ENCODE measurements around the gene SCAI. TPM values are rescaled to one million over a fixed set of nuclear protein-coding genes. Genes with fewer than 3 reads are reported as not detected.
A peak's percentile ranks its signal among the peaks of the same experiment; 100 is the strongest.

SCAI gene
- total and polyA plus RNA-seq, 2 of the 4 experiments (the other 2 are of a cell fraction): 3.6 to 14.5 TPM

DNA sequence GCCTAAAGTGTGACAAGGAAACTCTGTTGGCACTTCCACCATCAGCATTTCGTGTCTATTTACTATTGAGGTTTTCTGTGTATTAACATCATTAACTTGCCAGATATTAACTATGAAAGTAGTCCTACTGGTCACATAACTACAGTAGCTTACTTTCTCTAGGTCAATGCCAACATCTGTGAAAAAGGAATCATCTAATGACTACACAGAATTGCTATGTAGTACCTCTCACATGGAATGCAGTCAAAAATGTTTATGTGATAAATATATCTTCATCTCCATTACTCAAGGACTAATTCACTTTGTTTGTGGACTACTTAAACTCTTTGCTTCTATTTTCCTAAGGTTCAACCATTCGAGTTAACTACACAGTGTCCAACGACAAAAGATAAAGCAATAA is 2.1 kb downstream of the SCAI start:
- Histone ChIP-seq H3K18ac (ENCODE audit: low read depth, low read length) (peak overlapping the region; percentile 38; the same call in 1 of the 2 replicates), H2AK5ac (ENCODE audit: low read depth, low read length) (no peak overlapping the region), H3K27me3 (ENCODE audit: control insufficient read depth, insufficient read depth, low read length) (no peaks in the 10 kb centered on the region), H2AFZ (replicated peaks; ENCODE audit: low read length, poor library complexity) (no peak overlapping the region), H2BK20ac (ENCODE audit: low read depth, low read length) (peak overlapping the region; percentile 45; the same call in 1 of the 2 replicates), H4K8ac (ENCODE audit: low read depth in 2 of 2, low read length in 2 of 2) (peak overlapping the region in 1 of 2 experiments; percentile 20; a peak in 1 of 4 replicates), H3K4me3 (ENCODE audit: insufficient read depth, low read depth, low read length) (no peak overlapping the region), H3K79me1 (ENCODE audit: low read depth in 1 of 2, low read length in 2 of 2) (peaks cover 8 to 45% of the 10 kb centered on the region in 2 experiments), H2BK15ac (ENCODE audit: low read depth, low read length) (no peak overlapping the region; the same call in 2 of the 3 replicates), H3K4me1 (ENCODE audit: control insufficient read depth, insufficient read depth, low read length) (peaks cover 7% of the 10 kb centered on the region; the same call in 1 of the 2 replicates), H2AK9ac (replicated peaks; ENCODE audit: low read depth, low read length, poor library complexity) (no peak overlapping the region), H2BK5ac (ENCODE audit: low read depth, low read length, poor library complexity, severe bottlenecking) (peak overlapping the region; percentile 71), H3K27ac (ENCODE audit: insufficient read depth, low read length) (no peak overlapping the region), H3K4ac (ENCODE audit: low read depth, low read length) (peak overlapping the region; percentile 22; the same call in 1 of the 2 replicates), H3K9me1 (ENCODE audit: insufficient read depth, low read length) (no peaks in the 10 kb centered on the region), H3K23ac (ENCODE audit: low read depth, low read length) (no peak overlapping the region; the same call in 1 of the 2 replicates), H3K14ac (replicated peaks; ENCODE audit: low read depth, low read length) (0 out of 2 replicates have a peak overlapping the region, but pooled peaks have one; percentile 24), H3K9ac (ENCODE audit: low read depth, low read length) (no peak overlapping the region), H3K56ac (ENCODE audit: extremely low read depth, insufficient read depth, low read length) (no peak overlapping the region), H4K91ac (ENCODE audit: insufficient read depth, low read depth, low read length) (no peak overlapping the region), H3K9me3 (ENCODE audit: control insufficient read depth, insufficient read depth, low read length) (no peaks in the 10 kb centered on the region), H2BK120ac (ENCODE audit: low read depth, low read length) (no peak overlapping the region), H3K36me3 (ENCODE audit: control insufficient read depth, insufficient read depth, low read length) (no peaks in the 10 kb centered on the region; the same call in 1 of the 2 replicates), H3K4me2 (ENCODE audit: low read depth, low read length) (peak overlapping the region; percentile 53; the same call in 1 of the 2 replicates), H4K5ac (ENCODE audit: low read depth, low read length) (no peak overlapping the region), H4K20me1 (ENCODE audit: insufficient read depth, low read length) (peaks cover 3% of the 10 kb centered on the region; the same call in 1 of the 2 replicates)
- ChIA-PET CTCF (interaction anchor here (0.7 kb wide), 1 partner anchor 23 kb away, joined by 3 read pairs; no protein-coding TSS in a partner anchor), POLR2A (ENCODE audit: unreplicated experiment) (interaction anchor here (1.1 kb wide), 1 partner anchor 216 kb away, joined by 3 read pairs; no protein-coding TSS in a partner anchor)
- intact Hi-C loops (cut with micrococcal nuclease) (no loop called here), in situ Hi-C loops (cut with MboI; ENCODE audit: low sequenced_read_pairs) (loop anchor here (5.0 to 10.0 kb wide), 3 partner anchors 199 to 366 kb away; partner anchors contain the start of genes ARPC5L, GOLGA1, NR6A1 and OLFML2A), dilution Hi-C loops (cut with HindIII; ENCODE audit: low sequenced_read_pairs, unreplicated experiment) (no loop called here)
- peak; percentile 62 for DNase-seq
- TF ChIP-seq CTCF (conservative IDR thresholded peaks at IDR 0.05; ENCODE audit: low read depth, low read length) (no peak), CHD1 (IDR thresholded peaks at IDR 0.05; ENCODE audit: low read depth, low read length) (no peak), NFE2L2 (IDR thresholded peaks at IDR 0.05; ENCODE audit: low read depth, low read length) (no peak), MAZ (IDR thresholded peaks at IDR 0.05; ENCODE audit: borderline replicate concordance, low read depth, low read length) (no peak), RFX5 (IDR thresholded peaks at IDR 0.05; ENCODE audit: low read depth, low read length) (no peak), BHLHE40 (IDR thresholded peaks at IDR 0.05; ENCODE audit: low read depth, low read length) (no peak), RCOR1 (IDR thresholded peaks at IDR 0.05; ENCODE audit: insufficient replicate concordance, low read length) (no peak), FOS (IDR thresholded peaks at IDR 0.05; ENCODE audit: low read depth, low read length) (no peak), CEBPB (IDR thresholded peaks at IDR 0.05; ENCODE audit: low read depth, low read length) (no peak), MXI1 (IDR thresholded peaks at IDR 0.05; ENCODE audit: borderline replicate concordance, low read depth, low read length) (no peak), SMC3 (IDR thresholded peaks at IDR 0.05; ENCODE audit: low read depth, low read length) (no peak), POLR2A (IDR thresholded peaks at IDR 0.05; ENCODE audit: low read depth, low read length) (no peak), ELK1 (IDR thresholded peaks at IDR 0.05; ENCODE audit: borderline replicate concordance, low read depth, low read length) (no peak), RAD21 (IDR thresholded peaks at IDR 0.05; ENCODE audit: low read length) (no peak), MAFK (IDR thresholded peaks at IDR 0.05; ENCODE audit: low read depth, low read length) (no peak)
- TF ChIP-seq, protein P1, sequence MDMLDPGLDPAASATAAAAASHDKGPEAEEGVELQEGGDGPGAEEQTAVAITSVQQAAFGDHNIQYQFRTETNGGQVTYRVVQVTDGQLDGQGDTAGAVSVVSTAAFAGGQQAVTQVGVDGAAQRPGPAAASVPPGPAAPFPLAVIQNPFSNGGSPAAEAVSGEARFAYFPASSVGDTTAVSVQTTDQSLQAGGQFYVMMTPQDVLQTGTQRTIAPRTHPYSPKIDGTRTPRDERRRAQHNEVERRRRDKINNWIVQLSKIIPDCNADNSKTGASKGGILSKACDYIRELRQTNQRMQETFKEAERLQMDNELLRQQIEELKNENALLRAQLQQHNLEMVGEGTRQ (IDR thresholded peaks at IDR 0.05; ENCODE audit: low read depth, low read length): no peak
- BruUV-seq (replicated peaks): no TSS peak
- ATAC-seq (ENCODE audit: low read depth): no peak
- no CpG with 5 or more reads among the region's 3 CpGs for WGBS, 2 experiments (ENCODE audit: extremely low coverage in 2 of 2, insufficient read length in 1 of 2)
